Coronary artery (tissue), 2 donors: ENCODE results near the gene VIM.

Experiments
- DNase-seq: peaks from one replicate; pipeline ENCODE4 v3.0.0-alpha.2; 2017; ENCODE audit warnings: low spot score
- H3K27ac ChIP-seq, 2 donors: fragments of 200-600 bp; sonication (generic); one replicate each; pipeline ENCODE4 v1.5.1; 2016 to 2019
- H3K4me3 ChIP-seq: fragments of 200-600 bp; sonication (generic); 2 replicates; pipeline ENCODE4 v1.5.1; 2016; ENCODE audit warnings: mild to moderate bottlenecking, moderate library complexity
- TF ChIP-seq, protein P1 (sequence below): fragments of 200-600 bp; sonication (generic); IDR thresholded peaks from one replicate; pipeline ENCODE4 v1.5.1; 2019; ENCODE audit warnings: antibody characterized with exemption

Gene VIM

DNA sequence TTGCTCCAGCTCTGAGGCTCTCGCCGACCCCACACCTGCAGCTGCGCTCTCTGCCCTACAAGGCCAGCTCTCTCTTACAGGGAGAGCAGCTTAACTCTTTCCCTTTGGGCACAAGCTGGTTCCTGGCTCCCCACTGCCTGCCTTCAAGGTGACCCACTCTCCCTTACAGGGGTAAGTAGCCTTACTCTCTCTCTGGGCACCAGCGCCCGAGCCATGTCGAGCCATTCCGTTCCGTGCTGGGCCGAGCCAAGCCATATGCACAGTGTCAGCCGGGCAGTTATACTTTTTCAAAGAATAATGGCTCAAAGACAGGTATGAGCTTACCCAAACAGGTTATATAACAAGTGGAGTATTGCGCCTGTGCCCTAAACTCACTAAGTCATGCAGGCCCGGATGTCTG, 44.6 kb downstream of the VIM start:
- Histone ChIP-seq H3K4me3 (no peak overlapping the region), H3K27ac (no peak overlapping the region)
- no peak for DNase-seq
- TF ChIP-seq, protein P1, sequence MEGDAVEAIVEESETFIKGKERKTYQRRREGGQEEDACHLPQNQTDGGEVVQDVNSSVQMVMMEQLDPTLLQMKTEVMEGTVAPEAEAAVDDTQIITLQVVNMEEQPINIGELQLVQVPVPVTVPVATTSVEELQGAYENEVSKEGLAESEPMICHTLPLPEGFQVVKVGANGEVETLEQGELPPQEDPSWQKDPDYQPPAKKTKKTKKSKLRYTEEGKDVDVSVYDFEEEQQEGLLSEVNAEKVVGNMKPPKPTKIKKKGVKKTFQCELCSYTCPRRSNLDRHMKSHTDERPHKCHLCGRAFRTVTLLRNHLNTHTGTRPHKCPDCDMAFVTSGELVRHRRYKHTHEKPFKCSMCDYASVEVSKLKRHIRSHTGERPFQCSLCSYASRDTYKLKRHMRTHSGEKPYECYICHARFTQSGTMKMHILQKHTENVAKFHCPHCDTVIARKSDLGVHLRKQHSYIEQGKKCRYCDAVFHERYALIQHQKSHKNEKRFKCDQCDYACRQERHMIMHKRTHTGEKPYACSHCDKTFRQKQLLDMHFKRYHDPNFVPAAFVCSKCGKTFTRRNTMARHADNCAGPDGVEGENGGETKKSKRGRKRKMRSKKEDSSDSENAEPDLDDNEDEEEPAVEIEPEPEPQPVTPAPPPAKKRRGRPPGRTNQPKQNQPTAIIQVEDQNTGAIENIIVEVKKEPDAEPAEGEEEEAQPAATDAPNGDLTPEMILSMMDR = no peak

DNA sequence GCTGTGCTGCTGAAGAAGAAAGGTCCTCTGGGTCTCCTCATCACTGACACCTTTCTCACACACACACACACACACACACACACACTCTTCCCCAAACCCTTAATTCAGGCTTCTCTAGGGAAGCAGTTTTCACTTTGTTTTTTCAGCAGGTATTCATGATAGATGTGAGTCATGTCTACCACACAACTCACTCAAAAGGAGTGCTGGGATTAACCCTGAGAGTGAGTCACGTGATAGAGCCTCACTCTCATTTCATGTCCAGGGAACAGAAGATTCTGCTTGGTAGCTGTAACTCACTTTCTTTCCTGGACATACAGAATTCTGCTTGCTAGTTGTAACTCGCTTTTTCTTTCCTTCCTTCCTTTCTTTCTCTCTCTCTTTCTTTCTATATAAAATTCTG, 45.4 kb downstream of the VIM start:
- no peak for DNase-seq
- Histone ChIP-seq H3K27ac (no peak overlapping the region), H3K4me3 (no peak overlapping the region)
- TF ChIP-seq, protein P1 = no peak

DNA sequence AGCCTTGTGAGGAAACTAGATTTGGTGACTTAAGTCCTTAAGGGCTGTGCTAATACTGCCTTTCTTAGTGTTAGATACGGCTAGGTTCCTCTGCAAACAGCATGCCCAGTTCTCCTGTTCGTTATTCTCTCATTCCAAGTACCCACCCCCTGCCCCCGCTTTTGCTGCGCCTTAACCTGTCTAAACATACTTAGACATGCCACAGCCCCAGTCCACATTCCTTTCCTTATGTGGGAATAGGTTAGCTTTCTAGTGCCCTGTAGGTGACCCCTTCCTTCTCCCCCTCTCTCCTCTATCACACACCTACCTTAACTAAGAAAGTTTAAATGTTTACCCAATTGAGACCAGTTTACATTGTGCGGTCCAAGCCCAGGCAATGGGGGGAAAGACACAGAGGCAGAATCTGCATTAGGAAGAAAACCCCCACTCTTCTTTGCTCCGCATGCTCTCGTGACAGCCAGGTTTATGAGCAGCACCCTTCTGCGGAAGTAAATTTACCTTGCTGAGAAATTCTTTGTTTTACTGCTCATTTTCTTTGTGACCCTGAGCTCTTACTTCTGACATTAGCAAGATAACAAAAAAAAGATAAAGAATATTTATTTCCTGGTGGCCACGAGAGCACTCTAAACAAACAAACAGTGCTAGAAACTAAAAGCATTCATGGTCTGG, 48.8 kb downstream of the VIM start:
- no peak for DNase-seq
- H3K4me3 ChIP-seq = no peak overlapping the region
- TF ChIP-seq, protein P1 = no peak
- H3K27ac ChIP-seq = no peak overlapping the region

DNA sequence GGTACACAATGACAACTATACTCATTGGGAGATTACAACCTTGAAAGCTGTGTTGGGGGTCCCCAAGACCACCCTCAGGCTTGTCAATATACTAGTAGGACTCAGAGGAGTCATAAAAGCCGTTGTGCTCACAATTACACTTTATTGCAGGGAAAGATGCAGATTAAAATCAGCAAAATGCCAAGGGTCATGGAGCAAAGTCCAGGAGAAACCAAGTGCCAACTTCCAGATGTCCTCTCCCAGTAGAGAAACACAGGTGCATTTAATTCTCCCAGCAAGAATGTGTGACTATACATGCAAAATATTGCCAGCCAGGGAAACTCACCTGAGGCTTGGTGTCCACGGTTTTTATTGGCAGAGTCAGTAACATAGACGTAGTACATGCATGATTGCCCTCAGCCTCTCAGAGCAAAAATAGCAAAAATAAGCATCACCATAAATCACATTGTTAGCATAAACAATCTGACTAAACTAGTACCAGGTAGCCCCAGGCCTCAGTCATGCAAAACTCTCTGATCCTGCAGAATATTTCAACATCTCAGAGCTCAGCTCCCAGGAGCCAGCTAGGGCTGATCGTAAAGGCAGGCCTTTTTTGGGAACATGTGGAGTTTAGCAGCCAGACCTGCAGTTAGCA, 50.7 kb downstream of the VIM start:
- Histone ChIP-seq H3K4me3 (no peak overlapping the region), H3K27ac (no peak overlapping the region)
- no peak for DNase-seq
- TF ChIP-seq, protein P1 = no peak

DNA sequence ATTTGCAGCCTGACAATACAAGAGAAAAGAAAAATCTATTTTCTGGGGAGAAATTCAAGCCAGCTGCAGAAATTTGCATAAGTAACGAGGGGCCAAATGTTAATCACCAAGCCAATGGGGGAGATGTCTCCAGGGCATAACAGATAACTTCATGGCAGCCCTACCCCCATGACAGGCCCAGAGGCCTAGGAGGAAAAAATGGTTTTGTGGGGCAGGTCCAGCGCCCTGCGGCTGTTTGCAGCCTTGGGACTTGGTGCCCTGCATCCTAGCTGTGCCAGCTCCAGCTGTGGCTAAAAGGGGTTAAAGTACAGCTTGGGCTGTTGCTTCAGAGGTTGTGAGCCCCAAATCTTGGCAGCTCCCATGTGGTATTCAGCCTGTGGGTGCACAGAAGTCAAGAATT, 54.3 kb downstream of the VIM start:
- TF ChIP-seq, protein P1 = no peak
- no peak overlapping the region for H3K27ac ChIP-seq
- no peak overlapping the region for H3K4me3 ChIP-seq
- no peak for DNase-seq

DNA sequence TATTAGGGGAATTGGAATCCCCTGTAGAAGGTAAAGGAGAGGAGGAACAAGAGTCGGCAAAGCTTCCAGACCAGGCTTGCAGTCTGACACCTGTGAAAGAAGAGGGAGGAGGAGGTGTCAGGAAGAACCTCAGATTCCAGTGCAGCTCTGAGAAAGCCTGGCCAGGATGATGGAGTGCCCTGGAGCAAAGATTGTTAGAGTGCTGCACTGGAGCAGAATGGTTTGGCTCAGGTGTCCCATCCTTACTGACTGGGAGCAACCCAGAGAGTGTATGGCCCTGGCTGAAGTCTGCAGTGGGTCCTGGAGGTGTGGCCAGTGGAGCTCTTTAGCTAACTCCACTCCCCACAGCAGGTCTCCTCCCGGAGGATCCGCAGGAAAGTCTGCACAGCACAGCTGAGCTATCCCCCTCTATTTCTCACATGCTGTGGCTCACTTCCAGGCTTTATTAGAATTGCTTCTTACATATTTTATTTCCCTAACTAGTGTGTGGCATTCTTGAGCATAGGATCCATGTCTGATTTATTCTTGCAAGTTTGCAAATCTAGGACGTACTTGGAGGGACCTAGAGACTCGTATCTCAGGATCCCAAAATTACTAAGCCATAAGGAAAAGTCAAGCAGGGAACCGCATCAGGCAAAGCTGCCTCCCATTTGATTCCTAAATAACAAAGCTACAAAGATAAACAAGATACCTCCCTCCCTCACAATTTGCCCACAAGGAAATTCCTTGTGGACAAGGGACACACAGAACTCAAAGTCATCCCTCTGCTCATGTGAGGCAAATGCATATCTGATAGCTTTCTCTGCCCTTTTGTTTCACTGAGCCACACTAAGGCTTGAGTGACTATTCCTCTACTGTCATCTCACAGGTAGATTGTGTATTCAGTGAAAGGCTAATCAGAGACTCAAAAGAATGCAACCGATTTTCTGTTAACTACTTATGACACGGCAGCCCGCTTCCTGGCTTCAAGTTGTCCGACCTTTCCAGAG, 58.8 kb downstream of the VIM start:
- DNase-seq = no peak
- TF ChIP-seq, protein P1 = no peak
- H3K27ac ChIP-seq = no peak overlapping the region
- no peak overlapping the region for H3K4me3 ChIP-seq
